ENCODE measurements around the gene NCS1. TPM values are rescaled to one million over a fixed set of nuclear protein-coding genes. Genes with fewer than 3 reads are reported as not detected.
A peak's percentile ranks its signal among the peaks of the same experiment; 100 is the strongest.

The NCS1 gene
- total RNA-seq, 1 donor from 2014 or later: 44.8 TPM

GRCh38 chr9:130259044-130259443, 86.8 kb downstream of the NCS1 start:
- peaks cover 17% of the 10 kb centered on the region for H3K4me1 Mint-ChIP-seq
- peaks cover 3% of the 10 kb centered on the region for H3K9me3 Mint-ChIP-seq
- H3K27me3 Mint-ChIP-seq (ENCODE audit: low read depth): peaks cover 33% of the 10 kb centered on the region
- no peak for DNase-seq (ENCODE audit: low spot score in 2 of 2, unreplicated experiment in 2 of 2)
- no peaks in the 10 kb centered on the region for H3K36me3 Mint-ChIP-seq
- H3K27ac Mint-ChIP-seq: no peak overlapping the region
- TF ChIP-seq CTCF (IDR thresholded peaks at IDR 0.05; ENCODE audit: unreplicated experiment): no peak
- H3K4me3 Mint-ChIP-seq: no peak overlapping the region

- no peak for DNase-seq (ENCODE audit: low spot score in 2 of 2, unreplicated experiment in 2 of 2)
- Mint-ChIP-seq H3K4me1 (peaks cover 5% of the 10 kb centered on the region), H3K9me3 (peaks cover 3% of the 10 kb centered on the region), H3K27me3 (ENCODE audit: low read depth) (peaks cover 50% of the 10 kb centered on the region), H3K4me3 (no peak overlapping the region), H3K36me3 (no peaks in the 10 kb centered on the region), H3K27ac (no peak overlapping the region)
- TF ChIP-seq CTCF (IDR thresholded peaks at IDR 0.05; ENCODE audit: unreplicated experiment): no peak
Measured at GRCh38 chr9:130260816-130261765, 88.9 kb downstream of the NCS1 start.

GRCh38 chr9:130262061-130262745, 90.0 kb downstream of the NCS1 start:
- DNase-seq (ENCODE audit: low spot score in 2 of 2, unreplicated experiment in 2 of 2): no peak
- Mint-ChIP-seq H3K9me3 (peaks cover 3% of the 10 kb centered on the region), H3K27me3 (ENCODE audit: low read depth) (peaks cover 61% of the 10 kb centered on the region), H3K27ac (no peak overlapping the region), H3K4me1 (peaks cover 11% of the 10 kb centered on the region), H3K4me3 (no peak overlapping the region), H3K36me3 (no peaks in the 10 kb centered on the region)
- no peak for TF ChIP-seq CTCF (IDR thresholded peaks at IDR 0.05; ENCODE audit: unreplicated experiment)

GRCh38 chr9:130262771-130263170, 90.6 kb downstream of the NCS1 start:
- H3K27me3 Mint-ChIP-seq (ENCODE audit: low read depth): peaks cover 67% of the 10 kb centered on the region
- DNase-seq (ENCODE audit: low spot score in 2 of 2, unreplicated experiment in 2 of 2): no peak
- H3K4me3 Mint-ChIP-seq: no peak overlapping the region
- peaks cover 3% of the 10 kb centered on the region for H3K9me3 Mint-ChIP-seq
- H3K27ac Mint-ChIP-seq: no peak overlapping the region
- peaks cover 11% of the 10 kb centered on the region for H3K4me1 Mint-ChIP-seq
- no peaks in the 10 kb centered on the region for H3K36me3 Mint-ChIP-seq
- TF ChIP-seq CTCF (IDR thresholded peaks at IDR 0.05; ENCODE audit: unreplicated experiment): no peak

GRCh38 chr9:130263601-130264413, 91.6 kb downstream of the NCS1 start:
- H3K4me3 Mint-ChIP-seq: peak overlapping the region; percentile 33
- no peak overlapping the region for H3K27ac Mint-ChIP-seq
- peaks cover 76% of the 10 kb centered on the region for H3K27me3 Mint-ChIP-seq (ENCODE audit: low read depth)
- TF ChIP-seq CTCF (IDR thresholded peaks at IDR 0.05; ENCODE audit: unreplicated experiment): no peak
- peaks cover 17% of the 10 kb centered on the region for H3K4me1 Mint-ChIP-seq
- H3K9me3 Mint-ChIP-seq: peaks cover 2% of the 10 kb centered on the region
- DNase-seq (ENCODE audit: low spot score in 2 of 2, unreplicated experiment in 2 of 2): no peak
- no peaks in the 10 kb centered on the region for H3K36me3 Mint-ChIP-seq

Data from mesothelial cell of epicardium (in vitro differentiated cells).